Activated CD8-positive, alpha-beta memory T cell treated with anti-CD3 and anti-CD28 coated beads, Interleukin-2, amount 50 U/mL, for 24 hours (primary cell): ENCODE results near the gene ACOXL.

Experiments
- DNase-seq: peaks from one replicate; pipeline ENCODE4 v3.0.0-alpha.2; 2020; ENCODE audit errors: extremely low read depth

ACOXL gene

DNA sequence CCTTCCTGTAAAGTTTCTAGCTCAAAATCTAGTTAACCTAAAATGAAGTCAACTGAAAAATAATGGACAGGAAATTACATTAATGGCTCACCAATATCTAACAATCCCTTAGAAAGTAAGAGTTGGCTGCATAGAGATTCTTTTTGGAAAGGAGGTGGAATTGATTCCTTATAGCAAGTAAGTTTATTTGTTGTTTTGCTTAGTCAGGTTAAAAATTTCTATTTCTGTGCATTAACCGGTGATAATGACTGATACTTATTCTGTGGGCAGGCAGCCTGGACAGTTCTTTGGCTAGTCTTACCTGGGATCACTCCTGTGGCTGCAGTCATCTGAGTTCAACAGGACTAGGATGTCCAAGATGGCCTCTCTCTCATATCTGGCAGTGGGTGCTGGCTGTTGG is 381.5 kb downstream of the ACOXL start:
- no peak for DNase-seq

DNA sequence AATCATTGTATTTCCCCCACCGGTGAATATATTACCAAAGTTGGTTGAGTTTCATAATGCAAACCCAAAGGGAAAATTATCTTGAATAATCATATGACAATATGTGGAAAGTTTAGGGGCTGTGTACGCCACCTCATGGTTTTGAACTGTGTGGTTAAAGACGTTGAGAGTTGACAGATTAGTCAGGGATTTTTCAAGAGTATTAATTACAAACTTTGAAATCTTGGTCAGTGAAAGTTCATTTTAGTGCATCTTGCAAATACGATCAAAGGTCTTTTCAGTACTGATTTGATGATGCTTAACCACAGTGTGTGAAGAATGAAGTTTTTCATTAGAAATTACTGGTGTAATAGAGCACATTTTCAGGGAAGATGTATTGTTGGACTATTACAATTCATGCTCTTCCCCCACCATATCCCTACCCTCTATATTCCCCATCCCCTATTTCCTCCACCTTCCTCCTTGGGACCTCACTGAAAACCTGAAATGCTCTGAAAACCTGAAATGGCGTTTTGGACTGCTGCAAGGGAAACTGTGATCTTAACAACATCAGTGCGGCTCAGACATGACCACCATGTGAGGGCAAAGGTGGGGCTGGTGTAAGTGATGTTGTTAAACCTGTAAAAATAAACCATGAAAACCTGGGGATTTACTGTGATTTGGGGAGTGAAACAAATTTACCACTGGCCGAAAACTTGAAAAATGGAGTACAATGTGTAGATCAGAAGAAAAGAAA is 383.8 kb downstream of the ACOXL start:
- DNase-seq: no peak

DNA sequence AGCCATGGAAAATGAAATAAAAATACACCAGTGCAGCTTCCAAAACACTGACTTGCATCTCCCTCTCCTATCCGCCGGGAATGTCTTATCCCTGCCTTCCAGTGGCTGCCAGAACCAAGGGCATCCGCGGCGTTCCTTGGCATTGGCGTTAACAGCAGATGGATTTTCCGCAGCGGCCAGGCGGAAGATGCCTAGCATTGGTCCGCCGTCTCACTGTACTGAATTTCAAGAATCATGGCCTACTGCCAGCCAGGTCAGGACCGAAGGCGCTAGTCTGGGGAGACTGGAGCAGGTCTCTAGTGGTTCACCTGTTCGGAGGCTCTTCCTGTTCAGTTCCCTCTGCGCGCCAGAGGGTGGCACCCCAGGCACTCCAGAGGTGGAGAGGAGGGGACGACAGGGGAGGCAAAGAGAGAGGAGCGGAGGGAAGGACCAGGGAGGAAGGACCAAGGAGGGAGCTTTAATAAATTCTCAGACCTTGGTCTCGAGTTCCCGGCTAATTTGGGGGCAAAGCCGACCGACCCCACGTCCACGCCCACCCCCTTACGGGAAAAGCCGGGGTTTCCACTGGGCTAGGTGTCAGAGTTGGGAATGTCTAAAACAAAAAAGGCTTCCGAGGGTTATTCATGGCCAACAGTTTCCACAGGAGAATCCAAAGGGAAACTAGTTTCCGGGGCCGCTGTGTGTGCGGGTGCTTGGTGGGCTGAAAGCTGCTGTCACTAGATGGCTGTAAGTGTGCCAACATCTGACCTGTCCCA is 384.6 kb downstream of the ACOXL start:
- no peak for DNase-seq

DNA sequence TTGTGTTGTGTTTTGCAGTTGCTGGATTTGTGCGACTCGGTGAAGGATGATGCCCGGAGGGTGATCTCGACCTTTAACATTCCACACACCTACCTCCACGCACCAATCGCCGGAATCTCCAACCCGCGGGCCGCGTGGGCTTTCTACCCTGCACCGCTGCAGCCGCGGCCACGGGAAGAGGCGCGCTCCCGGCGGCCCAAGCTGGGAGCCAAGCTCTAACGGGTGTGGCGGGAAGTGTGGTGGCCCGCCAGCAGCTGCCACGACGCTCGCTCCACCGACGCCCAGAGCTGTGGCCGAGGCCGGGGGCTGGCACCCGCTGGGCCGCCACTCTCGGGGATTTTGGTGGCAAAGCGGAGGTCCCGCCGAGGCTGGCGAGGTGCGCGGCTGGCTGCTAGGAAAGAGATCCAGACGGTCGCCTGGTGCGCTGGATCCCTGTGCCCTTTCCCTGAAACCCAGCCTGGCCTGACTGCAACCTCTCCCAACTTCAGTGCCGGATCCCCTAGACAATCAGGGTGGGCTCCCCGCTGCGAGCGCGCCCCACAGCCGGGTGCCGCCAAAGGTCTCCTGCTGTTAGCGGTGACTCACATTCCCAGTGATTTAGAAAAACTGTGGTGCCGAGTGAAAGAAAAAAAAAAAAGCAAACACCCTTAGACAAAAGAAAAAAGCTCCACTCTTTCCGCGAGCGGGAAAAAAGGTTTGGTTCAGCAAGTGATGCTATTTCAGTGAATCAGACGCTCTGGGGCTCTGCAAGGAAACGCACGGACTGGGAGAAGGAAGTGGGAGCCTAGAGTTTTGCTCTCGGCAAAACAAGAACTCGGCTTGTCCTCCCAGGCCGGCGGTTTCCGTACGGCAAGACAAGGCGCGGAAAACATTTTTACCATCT is 385.5 kb downstream of the ACOXL start:
- DNase-seq: no peak

DNA sequence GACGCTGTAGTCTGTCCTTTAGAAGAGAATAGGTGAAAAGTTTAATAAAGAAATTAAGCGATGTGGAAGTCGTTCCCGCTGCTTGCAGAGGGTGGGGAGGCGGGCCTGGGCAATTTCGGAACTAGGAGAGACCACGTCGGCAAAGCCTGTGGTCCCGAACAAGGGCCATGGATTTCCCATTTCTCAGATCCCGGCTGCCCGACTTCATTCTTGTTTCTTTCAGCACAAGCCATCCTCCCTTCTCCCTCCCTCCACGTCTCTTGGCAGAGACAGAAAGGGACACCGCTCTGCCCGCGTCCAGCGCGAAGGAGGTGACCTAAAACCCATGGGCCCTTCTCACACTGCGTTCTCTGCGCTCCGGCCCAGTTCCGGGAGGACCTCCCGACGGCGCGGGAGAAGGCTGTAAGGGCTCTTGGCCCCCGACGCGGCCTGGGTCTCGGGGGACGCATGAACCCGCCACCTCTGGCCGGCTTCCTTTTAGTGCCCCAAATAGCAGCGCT is 386.2 kb downstream of the ACOXL start:
- no peak for DNase-seq

DNA sequence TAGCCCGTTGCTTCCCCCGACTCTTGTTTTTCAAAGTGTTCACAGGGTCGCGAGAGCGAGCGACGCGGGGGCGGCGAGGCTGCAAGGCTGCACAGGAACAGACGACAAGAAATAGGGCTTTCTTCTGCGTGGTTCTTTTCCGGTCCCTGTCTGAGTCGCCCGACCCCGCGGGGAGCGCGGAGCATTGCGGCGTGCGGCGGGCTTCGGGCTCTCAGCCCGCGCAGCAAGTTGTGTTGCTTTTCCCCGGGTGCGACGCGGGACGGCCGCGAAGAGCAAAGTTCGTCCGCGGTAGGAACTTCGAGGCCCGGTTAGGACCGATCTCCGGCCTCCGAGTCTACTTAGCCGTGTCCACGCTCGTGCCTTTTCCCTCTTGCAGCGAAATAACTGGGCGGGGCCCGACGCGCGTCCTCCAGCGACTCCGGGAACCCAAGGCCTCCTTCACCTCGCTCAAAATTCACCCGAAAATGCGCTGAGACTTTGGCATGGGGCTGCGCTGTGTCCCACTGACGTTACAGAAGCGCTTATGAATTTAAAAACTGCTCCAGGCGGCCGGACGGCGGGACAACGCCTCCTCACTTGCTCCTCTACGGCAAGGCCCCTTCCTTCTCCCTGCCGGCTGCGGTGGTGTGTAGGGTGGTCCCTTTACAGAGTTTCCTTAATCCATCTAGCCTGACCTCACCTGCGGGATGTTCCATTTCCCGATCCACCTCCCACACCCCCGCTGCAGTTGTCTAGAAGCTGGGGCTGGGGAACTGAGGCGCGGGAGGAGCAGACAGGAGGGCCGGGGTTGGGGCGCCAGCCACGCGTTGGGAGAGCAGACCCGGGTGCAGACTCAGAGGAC is 386.8 kb downstream of the ACOXL start:
- no peak for DNase-seq

DNA sequence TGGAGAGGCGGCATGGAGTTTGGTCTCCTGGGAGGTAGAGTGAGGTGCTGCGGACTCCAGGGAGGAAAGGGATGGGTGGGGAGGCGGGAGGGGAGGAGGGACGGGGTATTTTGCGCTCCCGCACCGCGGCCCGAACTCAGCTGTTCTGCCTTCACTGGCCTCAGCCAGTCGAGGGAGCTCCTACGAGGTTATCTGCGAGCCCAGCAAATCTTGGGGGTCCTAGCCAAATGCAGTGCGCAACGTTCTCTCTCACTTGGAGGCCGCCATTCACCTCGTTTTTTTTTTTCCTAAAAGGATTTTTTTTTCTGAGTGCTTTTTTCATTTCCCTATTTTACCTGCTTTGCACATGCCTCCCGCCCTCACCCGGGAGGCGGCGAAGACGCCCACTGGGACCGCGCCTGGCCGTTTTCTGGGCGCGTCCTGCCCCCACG is 387.5 kb downstream of the ACOXL start:
- no peak for DNase-seq

DNA sequence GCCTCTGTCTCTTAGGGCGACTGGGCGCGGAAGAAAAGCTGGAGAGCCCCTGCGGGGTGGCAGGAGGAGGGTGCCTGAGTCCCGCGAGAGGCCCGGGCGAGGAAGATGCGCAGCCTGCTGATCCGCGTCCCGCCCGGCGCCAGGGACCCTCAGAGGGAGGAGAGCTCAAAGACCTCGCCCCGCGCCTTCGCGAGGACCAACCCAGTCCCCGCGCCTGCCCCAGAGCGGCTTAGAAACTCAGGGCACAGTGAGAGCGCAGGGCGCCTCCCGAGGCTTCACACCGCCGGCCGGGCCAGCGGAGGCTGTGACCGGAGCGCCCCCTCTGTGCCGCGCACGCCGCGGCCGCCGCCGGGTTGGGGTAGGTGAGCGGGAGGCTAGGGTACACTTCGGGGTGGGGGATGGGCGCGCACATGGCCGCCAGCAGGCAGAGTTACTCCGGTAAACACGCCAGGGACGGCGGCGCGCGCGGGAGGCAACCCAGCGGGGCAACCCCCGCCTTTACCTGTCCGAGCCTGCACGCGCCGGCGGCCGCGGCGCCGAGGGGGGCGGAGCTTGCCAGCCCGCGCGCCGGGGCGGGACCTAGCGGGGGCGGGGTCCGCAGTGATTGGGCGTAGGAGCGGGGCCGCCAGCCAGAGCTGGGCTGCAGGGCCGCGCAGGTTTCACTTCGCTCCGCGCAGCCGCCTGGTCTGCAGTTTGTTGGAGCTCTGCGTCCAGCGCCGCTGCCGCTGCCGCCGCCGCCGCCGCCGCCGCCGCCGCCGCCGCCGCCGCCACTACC is 388.1 kb downstream of the ACOXL start, which contains the start of gene BCL2L11:
TSS of gene BCL2L11 (plus strand) at position 662 of the 775 bp plus-strand sequence. CDS start 2,832 bp downstream, outside the sequence.
- DNase-seq: peak; percentile 63

DNA sequence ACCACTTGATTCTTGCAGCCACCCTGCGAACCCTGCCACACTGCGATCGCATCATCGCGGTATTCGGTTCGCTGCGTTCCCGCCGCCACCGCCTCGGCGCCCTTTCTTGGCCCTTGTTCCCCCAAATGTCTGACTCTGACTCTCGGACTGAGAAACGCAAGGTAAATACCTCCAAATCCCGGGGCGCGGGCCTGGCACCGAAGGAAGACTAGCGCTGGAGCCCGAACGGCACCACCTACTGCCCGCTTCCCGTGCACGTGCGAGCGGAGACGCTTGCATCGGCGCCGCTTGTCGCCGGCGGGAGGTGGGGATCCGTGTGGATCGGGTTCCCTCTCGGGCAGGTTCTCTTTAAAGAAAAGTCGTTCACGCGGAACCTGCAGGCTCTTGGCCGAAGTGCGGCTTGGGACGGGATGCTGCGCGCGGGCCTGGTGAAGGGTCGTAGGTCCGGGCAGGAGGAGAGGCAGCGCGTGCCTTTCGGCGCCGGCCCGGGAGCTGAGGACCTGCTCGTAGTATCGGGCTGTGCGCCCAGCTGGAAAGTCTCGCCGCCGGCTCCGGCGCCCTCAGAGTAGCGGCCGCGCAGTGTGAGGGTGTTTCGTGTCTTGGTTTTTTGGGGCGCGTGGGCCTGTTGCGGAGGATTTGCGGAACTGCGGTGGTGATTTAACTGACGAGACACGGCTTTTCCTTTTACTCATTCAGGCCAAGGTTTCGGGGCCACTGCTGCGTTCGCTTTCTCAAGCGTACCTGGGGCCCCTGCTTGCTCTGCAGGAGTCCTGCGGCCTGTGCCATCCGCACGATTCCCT is 388.9 kb downstream of the ACOXL start:
- DNase-seq: no peak

DNA sequence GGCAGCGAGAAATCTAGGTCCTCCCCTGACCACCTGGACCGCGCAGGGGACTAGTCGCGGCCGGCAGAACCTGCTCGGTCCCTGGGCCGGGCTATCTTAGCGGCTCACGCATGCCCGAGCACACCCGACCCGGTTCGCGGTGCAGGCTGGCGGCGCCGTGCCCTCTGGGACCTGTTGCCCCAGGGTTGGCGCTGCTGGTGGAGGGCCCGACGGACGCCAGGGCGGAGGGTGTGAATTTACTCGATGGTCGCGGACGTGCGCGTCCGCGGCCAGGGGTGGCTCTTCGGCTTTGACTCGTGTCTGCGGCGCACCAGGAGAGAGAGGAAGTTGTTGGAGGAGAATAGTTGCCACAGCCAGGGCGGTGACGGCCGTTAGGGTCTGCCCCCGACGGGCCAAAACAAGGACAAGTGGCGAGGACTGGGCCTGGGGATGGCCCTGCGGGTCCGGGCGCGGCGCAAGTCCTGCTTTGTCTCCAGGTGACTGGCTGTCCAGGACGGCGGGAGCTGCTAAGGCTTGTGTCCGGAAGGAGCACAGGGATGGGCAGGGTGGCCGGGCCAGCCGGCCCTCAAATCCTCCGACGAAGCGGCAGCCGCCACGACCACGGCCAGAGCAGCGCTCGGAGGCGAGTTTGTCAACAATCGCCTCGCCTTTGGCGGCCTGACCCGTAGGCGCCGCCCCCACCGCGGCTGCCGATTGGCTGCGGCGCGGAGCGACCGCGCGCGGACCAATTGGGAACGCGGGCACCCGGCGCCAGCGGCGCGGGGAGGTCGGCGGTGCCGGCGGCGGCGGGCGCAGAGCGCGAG is 389.7 kb downstream of the ACOXL start:
- DNase-seq: no peak

DNA sequence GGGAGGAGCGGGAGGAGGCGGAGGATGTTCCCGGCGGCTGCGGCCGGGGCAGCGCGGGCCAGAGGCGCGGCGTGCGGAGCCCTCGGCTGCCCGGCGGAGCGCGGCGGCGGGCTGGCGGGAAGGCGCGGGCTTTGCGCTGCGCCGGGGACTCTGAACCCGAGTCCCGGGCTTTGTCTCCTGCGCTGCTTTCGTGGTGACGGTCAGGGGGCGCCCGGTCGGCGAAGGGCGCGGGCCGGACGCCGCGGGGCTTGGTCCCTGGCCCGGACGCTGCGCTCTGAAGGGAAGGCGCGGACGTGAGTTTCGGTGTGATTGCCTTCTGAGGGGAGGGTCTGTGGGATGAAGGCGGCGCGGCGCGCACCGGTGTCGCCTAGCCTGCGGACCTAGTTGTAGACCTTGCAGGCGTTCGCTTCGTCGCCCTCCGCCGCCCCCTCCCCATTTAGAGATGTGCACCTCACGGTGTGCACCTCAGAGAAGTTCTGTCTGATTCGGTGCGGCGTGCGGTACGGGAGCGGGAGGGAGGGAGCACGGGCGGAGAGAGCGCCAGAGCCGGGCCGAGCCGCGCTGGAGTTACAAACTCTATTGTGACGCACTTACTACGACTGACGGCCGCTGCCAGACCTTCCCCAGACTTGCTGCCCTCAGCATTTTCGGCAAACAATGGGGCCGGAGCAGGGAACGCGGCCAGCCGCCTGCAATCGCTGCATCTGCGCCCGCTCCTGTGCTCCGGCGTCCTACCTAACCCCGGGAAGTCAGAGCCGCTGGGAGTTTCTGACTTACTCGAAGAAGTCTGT is 390.5 kb downstream of the ACOXL start:
- DNase-seq: no peak

DNA sequence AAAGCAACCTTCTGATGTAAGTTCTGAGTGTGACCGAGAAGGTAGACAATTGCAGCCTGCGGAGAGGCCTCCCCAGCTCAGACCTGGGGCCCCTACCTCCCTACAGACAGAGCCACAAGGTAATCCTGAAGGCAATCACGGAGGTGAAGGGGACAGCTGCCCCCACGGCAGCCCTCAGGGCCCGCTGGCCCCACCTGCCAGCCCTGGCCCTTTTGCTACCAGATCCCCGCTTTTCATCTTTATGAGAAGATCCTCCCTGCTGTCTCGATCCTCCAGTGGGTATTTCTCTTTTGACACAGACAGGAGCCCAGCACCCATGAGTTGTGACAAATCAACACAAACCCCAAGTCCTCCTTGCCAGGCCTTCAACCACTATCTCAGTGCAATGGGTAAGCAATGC is 391.4 kb downstream of the ACOXL start:
- no peak for DNase-seq

DNA sequence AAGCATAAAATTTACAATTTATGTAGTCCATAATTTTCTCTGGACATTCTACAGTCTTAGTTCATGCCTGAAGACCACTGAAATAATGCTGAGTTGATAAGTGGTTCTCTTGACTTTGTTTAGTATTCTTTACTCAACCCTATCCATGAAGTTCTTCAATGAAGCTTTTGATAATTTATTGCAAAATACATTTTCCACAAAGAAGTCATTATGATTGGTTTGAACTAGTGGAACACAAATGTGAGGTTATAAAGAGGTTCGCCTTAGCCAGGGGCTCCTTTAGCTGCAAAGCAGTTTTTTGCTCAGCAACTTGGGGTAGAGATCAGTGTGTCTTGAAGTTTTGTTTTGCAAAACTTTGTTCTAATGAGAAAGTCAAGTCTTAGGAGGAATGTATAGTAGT is 394.2 kb downstream of the ACOXL start:
- DNase-seq: no peak

DNA sequence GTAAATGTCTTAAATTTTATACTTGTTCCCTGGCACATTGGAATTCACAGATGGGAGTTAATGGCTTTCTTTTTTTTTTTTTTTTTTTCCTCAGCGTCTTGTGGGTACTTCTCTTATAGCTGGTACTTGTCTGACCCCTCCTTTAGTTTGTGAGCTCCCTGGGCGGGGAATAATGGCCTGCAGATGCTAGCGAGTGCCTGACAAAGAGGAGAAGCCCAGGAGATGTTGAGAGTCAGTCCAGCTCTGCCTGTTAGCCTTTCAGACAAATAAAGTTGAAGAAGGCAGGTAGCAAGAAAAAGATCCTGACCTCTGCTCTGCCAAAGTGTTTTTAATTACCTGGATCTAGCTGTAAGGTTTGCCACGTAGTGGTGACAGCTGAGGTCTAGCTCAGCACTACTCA is 395.0 kb downstream of the ACOXL start:
- DNase-seq: no peak

DNA sequence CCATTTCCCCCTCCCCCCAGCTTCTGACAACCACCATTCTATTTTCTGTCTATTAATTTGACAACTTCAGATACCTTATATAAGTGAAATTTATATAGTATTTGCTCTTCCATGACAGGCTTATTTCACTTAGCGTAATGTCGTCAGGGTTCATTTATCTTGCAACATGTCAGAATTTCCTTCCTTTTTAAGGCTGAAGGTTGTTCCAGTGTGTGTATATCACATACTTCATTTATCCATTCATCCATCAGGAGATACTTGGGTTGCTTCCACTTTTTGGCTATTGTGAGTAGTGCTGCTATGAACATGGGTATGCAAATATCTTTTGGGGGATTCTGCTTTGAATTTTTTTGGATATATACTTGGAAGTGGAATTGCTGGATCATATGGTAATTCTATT is 395.7 kb downstream of the ACOXL start:
- DNase-seq: no peak

DNA sequence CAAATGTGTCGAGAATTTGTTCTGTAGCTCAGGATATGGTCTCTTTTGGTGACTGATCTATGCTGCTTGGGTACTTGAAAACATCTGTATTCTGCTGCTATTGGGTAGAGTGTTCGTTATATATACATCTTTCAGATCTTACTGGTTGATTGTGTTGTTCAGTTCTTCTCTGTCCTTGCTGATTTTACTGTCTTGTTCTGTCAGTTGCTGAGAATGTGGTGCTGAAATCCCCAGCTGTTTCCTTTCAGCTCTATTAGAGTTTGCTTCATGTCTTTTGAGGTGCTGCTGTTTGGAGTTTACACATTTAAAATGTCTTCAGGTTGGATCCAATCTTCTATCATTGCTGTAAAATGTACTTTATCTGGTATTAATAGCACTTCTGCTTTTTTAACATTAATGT is 401.2 kb downstream of the ACOXL start:
- no peak for DNase-seq

DNA sequence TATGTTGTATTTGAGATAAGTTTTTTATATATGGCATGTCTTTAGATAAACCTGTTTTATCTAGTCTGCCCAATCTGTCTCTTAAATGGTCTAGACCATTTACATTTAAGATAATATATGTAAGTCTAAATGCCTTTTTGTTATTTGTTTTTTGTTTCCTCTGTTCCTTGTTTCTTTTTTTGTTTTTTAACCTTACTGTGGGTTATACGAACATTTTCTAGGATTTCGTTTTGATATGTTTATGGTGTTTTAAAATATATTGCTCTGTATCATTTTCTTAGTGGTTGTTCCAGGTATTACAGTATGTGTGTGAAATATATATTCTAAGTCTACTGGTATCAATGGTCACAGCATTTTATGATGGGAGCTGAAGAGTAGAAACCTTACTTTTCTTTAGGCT is 401.7 kb downstream of the ACOXL start:
- DNase-seq: no peak
